GM15510 (cell line): ENCODE measurements around the gene PET100.

ENCODE experiments used
- POLR2A ChIP-seq: IDR thresholded peaks from 3 replicates; pipeline ENCODE4 v1.6.1; 2011; ENCODE audit warnings: borderline replicate concordance; ENCODE audit not compliant: insufficient read length; ENCODE audit errors: extremely low read depth

Gene PET100

GRCh38 chr19:7636691-7637373, 7.2 kb downstream of the PET100 start, which contains the start of gene STXBP2:
Gene STXBP2 (plus strand): TSS chr19:7637110. CDS start chr19:7637150, 40 bp downstream.
- TF ChIP-seq POLR2A = peak; percentile 80

DNA sequence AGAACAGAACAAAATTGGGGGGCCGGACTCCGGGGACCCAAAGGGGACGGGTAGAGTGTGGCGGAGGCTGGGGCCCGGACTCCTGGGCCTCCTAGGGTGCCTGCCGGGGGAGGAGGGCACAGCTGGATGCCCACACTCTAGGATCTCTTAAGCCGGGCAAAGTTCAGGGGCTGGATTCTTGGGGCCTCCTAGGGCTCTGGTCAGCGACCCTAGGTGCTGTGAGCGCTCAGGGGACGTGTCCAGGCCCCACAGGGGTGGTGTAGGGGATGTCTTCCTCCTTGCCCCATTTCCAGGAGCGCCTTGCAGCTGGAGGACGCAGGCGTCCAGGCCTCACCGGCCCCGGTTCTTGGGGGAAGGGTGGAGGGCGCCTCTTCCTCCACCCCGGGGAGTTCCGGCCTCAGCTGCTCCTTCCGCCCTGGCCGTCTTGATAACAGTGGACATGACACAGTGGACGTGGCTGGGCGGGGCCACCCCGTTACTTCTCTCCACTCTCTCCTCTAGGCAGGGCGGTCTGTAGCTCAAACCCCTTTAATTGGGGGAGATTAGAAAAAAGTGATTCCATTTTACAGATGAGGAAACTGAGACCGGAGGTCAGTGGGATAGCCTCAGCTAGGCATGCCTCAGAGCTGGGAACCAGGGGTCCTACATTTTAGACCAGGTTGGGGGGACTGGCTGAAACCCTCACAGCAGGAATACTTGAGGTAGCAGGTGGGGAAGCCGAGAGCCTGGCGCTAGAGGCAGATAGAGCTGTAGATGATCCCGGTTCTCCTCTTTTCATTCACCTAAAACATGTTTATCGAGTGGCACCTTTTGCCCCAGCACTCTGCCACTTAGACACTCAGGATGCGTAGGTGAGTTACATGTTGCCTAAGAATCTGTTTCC, 8.0 kb downstream of the PET100 start:
- no peak for TF ChIP-seq POLR2A

GRCh38 chr19:7638802-7639465, 9.3 kb downstream of the PET100 start:
- no peak for TF ChIP-seq POLR2A

DNA sequence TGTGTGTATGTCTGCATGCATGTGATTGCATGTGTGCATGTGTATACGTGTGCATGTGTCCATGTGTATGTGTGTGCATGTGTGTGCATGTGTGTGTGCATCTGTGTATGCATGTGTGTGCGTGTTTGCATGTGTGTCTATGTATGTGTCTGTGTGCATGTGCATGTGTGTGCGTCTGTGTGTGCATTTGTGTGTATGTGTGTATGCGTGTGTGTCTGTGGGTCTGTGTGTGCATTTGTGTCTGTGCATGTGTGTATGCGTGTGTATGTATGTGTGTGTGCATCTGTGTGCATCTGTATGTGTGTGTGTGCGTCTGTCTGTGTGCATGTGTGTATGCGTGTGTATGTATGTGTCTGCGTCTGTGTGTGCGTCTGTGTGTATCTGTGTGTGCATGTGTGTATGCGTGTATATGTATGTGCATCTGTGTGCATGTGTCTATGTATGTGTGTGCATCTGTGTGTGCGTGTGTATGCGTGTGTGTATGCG, 10.3 kb downstream of the PET100 start:
- TF ChIP-seq POLR2A = no peak

GRCh38 chr19:7640803-7641202, 11.2 kb downstream of the PET100 start:
- TF ChIP-seq POLR2A = no peak

GRCh38 chr19:7641290-7642276, 12.0 kb downstream of the PET100 start:
- TF ChIP-seq POLR2A = no peak

DNA sequence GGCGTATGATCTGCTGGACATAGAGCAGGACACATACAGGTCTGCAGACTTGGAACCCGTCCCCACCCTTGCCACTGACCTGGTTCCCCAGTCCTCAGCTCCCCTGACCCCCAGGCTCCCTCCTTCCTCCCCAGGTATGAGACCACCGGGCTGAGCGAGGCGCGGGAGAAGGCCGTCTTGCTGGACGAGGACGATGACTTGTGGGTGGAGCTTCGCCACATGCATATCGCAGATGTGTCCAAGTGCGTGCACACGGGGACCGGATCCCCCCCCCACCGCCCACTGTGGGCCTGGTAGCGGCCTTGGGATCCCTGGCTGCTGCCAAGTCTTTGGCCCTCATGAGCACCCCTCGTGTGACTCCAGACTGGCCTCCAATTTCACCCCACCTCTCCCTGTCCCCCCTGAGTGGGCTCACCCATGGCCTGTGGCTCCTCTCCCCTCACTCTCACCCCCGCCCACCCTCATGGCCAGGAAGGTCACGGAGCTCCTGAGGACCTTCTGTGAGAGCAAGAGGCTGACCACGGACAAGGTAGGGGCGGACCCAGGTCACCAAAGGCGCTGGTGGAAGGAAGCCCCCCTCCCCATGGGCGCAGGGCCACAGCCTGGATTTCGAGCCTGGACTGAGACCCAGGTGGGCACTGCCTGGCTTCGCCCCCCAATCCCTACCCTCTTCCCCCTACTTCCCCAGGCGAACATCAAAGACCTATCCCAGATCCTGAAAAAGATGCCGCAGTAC, 12.9 kb downstream of the PET100 start:
- no peak for TF ChIP-seq POLR2A

DNA sequence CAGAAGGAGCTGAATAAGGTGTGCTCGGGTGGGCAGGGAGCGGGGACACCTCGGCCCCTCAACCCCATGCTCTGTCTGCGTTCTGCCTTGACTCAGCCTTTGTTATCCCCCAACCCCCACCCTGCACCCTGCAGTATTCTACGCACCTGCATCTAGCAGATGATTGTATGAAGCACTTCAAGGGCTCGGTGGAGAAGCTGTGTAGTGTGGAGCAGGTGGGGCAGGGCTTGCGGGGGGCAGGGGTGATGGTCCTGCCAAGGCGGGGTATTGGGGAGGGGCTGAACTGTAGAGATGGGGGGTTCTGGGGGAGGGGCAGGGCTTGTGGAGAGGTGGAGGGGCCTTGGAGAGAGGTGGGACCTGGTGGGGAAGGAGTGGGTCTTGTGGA, 13.4 kb downstream of the PET100 start:
- TF ChIP-seq POLR2A = no peak

DNA sequence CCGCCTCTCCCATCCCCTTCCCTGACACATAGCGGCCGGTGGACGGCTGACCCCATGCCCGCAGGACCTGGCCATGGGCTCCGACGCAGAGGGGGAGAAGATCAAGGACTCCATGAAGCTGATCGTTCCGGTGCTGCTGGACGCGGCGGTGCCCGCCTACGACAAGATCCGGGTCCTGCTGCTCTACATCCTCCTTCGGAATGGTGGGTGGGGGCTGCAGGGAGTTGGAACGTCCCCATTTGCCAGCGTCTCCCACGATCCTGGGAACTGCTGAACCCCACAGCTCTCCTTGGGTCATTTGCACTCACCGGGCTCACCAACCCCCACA, 14.9 kb downstream of the PET100 start:
- no peak for TF ChIP-seq POLR2A

- no peak for TF ChIP-seq POLR2A
These were observed 15.6 kb downstream of the PET100 start for GRCh38 chr19:7645163-7645562.

DNA sequence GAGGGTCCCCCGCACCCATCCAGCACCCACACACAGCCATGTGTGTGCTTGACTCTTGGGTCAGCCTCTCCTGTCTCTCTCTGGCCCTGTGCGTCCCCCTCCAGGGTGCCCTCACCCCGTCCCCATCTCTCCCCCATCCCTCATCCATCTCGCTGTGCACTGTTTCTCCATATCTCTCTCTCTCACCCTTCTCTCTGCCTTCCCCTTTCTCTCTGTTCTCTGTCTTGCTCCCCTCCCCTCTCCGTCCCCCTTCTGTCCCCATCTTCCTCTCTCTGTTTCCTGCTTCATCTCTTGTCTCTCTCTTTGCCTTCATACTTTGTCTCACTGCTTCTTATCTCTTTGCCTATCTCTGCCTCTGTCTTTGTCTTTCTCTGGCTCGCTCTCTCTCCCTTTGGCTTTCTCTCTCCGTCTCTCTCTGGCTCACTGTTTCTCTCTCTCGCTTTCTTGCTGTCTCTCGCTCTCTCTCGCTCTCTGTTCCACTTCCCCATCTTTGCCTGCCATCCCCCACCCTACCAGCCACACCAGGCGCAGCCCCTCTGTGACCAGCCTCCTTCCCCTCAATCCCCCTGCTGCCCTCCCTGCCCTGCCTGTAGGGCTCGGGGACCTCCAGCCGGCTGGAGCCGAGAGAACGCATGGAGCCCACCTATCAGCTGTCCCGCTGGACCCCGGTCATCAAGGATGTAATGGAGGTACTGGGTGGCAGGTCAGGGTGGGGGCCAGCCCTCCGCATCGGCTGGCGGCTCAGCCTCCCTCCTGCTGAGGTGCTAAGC, 16.2 kb downstream of the PET100 start:
- TF ChIP-seq POLR2A = no peak

GRCh38 chr19:7646426-7646700, 16.8 kb downstream of the PET100 start:
- no peak for TF ChIP-seq POLR2A

DNA sequence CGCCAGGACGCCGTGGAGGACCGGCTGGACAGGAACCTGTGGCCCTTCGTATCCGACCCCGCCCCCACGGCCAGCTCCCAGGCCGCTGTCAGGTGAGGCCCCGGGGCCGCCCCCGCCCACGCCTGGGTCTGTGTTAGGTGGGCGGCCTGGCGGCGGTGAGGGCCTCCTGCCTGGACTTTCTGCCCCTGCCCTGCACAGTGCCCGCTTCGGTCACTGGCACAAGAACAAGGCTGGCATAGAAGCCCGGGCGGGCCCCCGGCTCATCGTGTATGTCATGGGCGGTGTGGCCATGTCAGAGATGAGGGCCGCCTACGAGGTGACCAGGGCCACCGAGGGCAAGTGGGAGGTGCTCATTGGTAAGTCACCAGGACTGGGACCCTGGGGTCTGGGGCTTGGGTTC, 17.6 kb downstream of the PET100 start:
- TF ChIP-seq POLR2A = no peak
